K562 (cell line): ENCODE results near the gene CYTH4. TPM values are rescaled to one million over a fixed set of nuclear protein-coding genes. Genes with fewer than 3 reads are reported as not detected.

Experiments
- ATAC-seq: fragments of 200-7000 bp; cut with Tn5 transposase; 3 replicates; pipeline ENCODE4 v1.9.1; 2020; ENCODE audit warnings: moderate library complexity
- BruUV-seq: library from RNA; stranded (reverse); fragments of 400-500 nt; replicated peaks from 2 replicates; lab custom pipeline; 2021; lab: Mats Ljungman, UMichigan
- CTCF ChIA-PET: fragments of 300-600 bp; formaldehyde crosslinking; extraction: SDS; loops from one replicate; lab custom pipeline; 2021; ENCODE audit warnings: low intra/inter-chr PET ratio; lab: Yijun Ruan, JAX
- POLR2A ChIA-PET: fragments of 300-600, 350-650 bp; sonication (Branson Sonifier 250); formaldehyde crosslinking; extraction: SDS; loops from one replicate; lab custom pipeline; 2021; ENCODE audit warnings: antibody characterized with exemption, inconsistent platforms; lab: Yijun Ruan, JAX
- DNase-seq, 4 experiments: peaks; one replicate each; pipeline versions ENCODE4 v3.0.0 to v3.0.0-alpha.2; 2011 to 2018; ENCODE audit warnings: low spot score in 3 of 4, mixed read lengths in 3 of 4; ENCODE audit errors: extremely low read depth in 1 of 4
- FAIRE-seq: peaks from 2 replicates; lab custom pipeline; 2011; peaks lifted over from hg19 to GRCh38; lab: Jason Lieb, UNC
- H2AFZ ChIP-seq: 2 replicates; pipeline ENCODE4 v1.6.0; 2011; ENCODE audit warnings: low read depth, low read length, control low read depth, inconsistent platforms
- H3K27ac ChIP-seq: fragments of 200-600 bp; 3 replicates; pipeline ENCODE4 v1.8.0; 2011; ENCODE audit warnings: low read depth, mild to moderate bottlenecking, control low read depth, inconsistent platforms, low read length, moderate library complexity, mixed read lengths; ENCODE audit errors: extremely low read depth
- H3K27me3 ChIP-seq, 2 experiments: fragments of 300-600 bp in 1 of 2; 2 replicates in 1 of 2; 3 replicates in 1 of 2; pipeline versions ENCODE4 v1.6.0 to v1.8.0; 2011; ENCODE audit warnings: inconsistent platforms in 2 of 2, low read length in 2 of 2, mild to moderate bottlenecking in 1 of 2, mixed read lengths in 1 of 2, moderate library complexity in 1 of 2; ENCODE audit not compliant: control insufficient read depth in 2 of 2, insufficient read depth in 2 of 2
- H3K36me3 ChIP-seq: fragments of 300-600 bp; 3 replicates; pipeline ENCODE4 v1.8.0; 2011; ENCODE audit warnings: mild to moderate bottlenecking, low read length, inconsistent platforms; ENCODE audit not compliant: control insufficient read depth, insufficient read depth
- H3K4me1 ChIP-seq, 2 experiments: fragments of 200-600 bp in 1 of 2; replicated peaks in 1 of 2; 2 replicates in 1 of 2; 3 replicates in 1 of 2; pipeline versions ENCODE4 v1.5.1 to v1.8.0; 2011; ENCODE audit warnings: inconsistent platforms in 2 of 2, low read length in 2 of 2, mild to moderate bottlenecking in 1 of 2, mixed read lengths in 1 of 2, moderate library complexity in 1 of 2; ENCODE audit not compliant: control insufficient read depth in 2 of 2, insufficient read depth in 2 of 2
- H3K4me2 ChIP-seq: 2 replicates; pipeline ENCODE4 v1.6.1; 2011; ENCODE audit warnings: low read length, control low read depth, inconsistent platforms, mixed read lengths; ENCODE audit not compliant: insufficient read depth
- H3K4me3 ChIP-seq: fragments of 200-600 bp; sonication (generic), shearing (Covaris generic); 2 replicates; pipeline ENCODE4 v1.5.1; 2016; ENCODE audit warnings: control low read depth, inconsistent platforms
- H3K79me2 ChIP-seq: fragments of 200-600 bp; 3 replicates; pipeline ENCODE4 v1.8.0; 2011; ENCODE audit warnings: low read length, inconsistent platforms; ENCODE audit not compliant: control insufficient read depth, insufficient read depth
- H3K9ac ChIP-seq, 2 experiments: 2 replicates each; pipeline versions ENCODE4 v1.6.0 to v1.6.1; 2011; ENCODE audit warnings: low read depth in 2 of 2, low read length in 2 of 2, control low read depth in 1 of 2, inconsistent platforms in 1 of 2, mild to moderate bottlenecking in 1 of 2, mixed read lengths in 1 of 2; ENCODE audit not compliant: insufficient read depth in 1 of 2
- H3K9me1 ChIP-seq: one replicate; pipeline ENCODE4 v1.6.0; 2011; ENCODE audit warnings: inconsistent platforms, mild to moderate bottlenecking, low read length, moderate library complexity; ENCODE audit not compliant: control insufficient read depth, insufficient read depth
- H3K9me3 ChIP-seq: replicated peaks from 2 replicates; pipeline ENCODE4 v1.5.1; 2011; ENCODE audit warnings: low read depth, low read length, inconsistent platforms; ENCODE audit not compliant: control insufficient read depth, insufficient read depth
- H4K20me1 ChIP-seq: replicated peaks from 2 replicates; pipeline ENCODE4 v1.6.1; 2011; ENCODE audit warnings: low read length, inconsistent platforms, mixed read lengths; ENCODE audit not compliant: control insufficient read depth, insufficient read depth
- ARID1B ChIP-seq: fragments of 450-650 bp; IDR thresholded peaks from 2 replicates; pipeline ENCODE4 v1.6.1; 2016; ENCODE audit warnings: antibody characterized with exemption, mild to moderate bottlenecking, inconsistent platforms
- ATF3 ChIP-seq, 2 experiments: fragments of 450-650 bp in 1 of 2; sonication (generic) in 1 of 2; formaldehyde crosslinking in 1 of 2; IDR thresholded peaks in 1 of 2; conservative IDR thresholded peaks in 1 of 2; 2 replicates each; pipeline versions ENCODE4 v1.6.1 to v1.8.1; 2016 to 2023; ENCODE audit warnings: mild to moderate bottlenecking in 2 of 2, moderate library complexity in 2 of 2, inconsistent platforms in 1 of 2, missing genetic modification reagents in 1 of 2
- CBFA2T3 ChIP-seq: fragments of 450-650 bp; IDR thresholded peaks from 2 replicates; pipeline ENCODE4 v1.6.1; 2017
- ESRRA ChIP-seq: fragments of 450-650 bp; IDR thresholded peaks from 2 replicates; pipeline ENCODE4 v1.6.1; 2014; ENCODE audit warnings: low read depth, mild to moderate bottlenecking, moderate library complexity, borderline replicate concordance
- EZH2 ChIP-seq: IDR thresholded peaks from 2 replicates; pipeline ENCODE4 v1.6.1; 2012; ENCODE audit warnings: low read depth, mild to moderate bottlenecking, inconsistent platforms, low read length, borderline replicate concordance
- FOSL1 ChIP-seq: fragments of 200-800 bp; sonication (Bioruptor generic); conservative IDR thresholded peaks from 2 replicates; pipeline ENCODE4 v1.6.1; 2016; ENCODE audit warnings: missing genetic modification characterization, missing compliant biosample characterization
- JUND ChIP-seq, 2 experiments: IDR thresholded peaks; 2 replicates in 1 of 2; 3 replicates in 1 of 2; pipeline ENCODE4 v1.6.1; 2011; ENCODE audit warnings: borderline replicate concordance in 2 of 2, low read depth in 2 of 2, low read length in 2 of 2, improper control_type of control experiment in 1 of 2, missing biosample characterization in 1 of 2, missing genetic modification characterization in 1 of 2, missing genetic modification reagents in 1 of 2
- MLX ChIP-seq, 2 experiments: fragments of 450-650 bp in 1 of 2; sonication (generic) in 1 of 2; formaldehyde crosslinking; conservative IDR thresholded peaks; 2 replicates each; pipeline versions ENCODE4 v1.4.0 to v1.8.1; 2020 to 2022; ENCODE audit warnings: mild to moderate bottlenecking in 1 of 2, missing genetic modification reagents in 1 of 2
- PHF8 ChIP-seq: fragments of 200-600 bp; sonication (generic); IDR thresholded peaks from 2 replicates; pipeline ENCODE4 v1.6.1; 2012; ENCODE audit warnings: mixed run types, mild to moderate bottlenecking, inconsistent platforms, low read length, moderate library complexity, borderline replicate concordance
- TCF3 ChIP-seq: sonication (generic); formaldehyde crosslinking; IDR thresholded peaks from 2 replicates; pipeline ENCODE4 v1.4.0; 2020; ENCODE audit warnings: mild to moderate bottlenecking, missing genetic modification reagents
- ZNF217 ChIP-seq: sonication (generic); formaldehyde crosslinking; IDR thresholded peaks from 2 replicates; pipeline ENCODE4 v1.8.0; 2022; ENCODE audit warnings: mild to moderate bottlenecking, missing genetic modification reagents
- ZNF274 ChIP-seq: IDR thresholded peaks from 2 replicates; pipeline ENCODE4 v1.6.1; 2011; ENCODE audit warnings: low read depth, mild to moderate bottlenecking, low read length, moderate library complexity, borderline replicate concordance
- WGBS: fragments of 100-300 bp; shearing (Covaris generic); methylation state at CpG from one replicate; pipeline ENCODE4 v1.1.6; 2016; ENCODE audit warnings: low coverage, mixed read lengths; ENCODE audit not compliant: insufficient coverage; ENCODE audit errors: missing lambda C conversion rate; 5-methylcytosine and 5-hydroxymethylcytosine counted together
- in situ Hi-C: fragments of 300-500 bp; cut with MboI; formaldehyde crosslinking; loops from 4 replicates; pipeline ENCODE4 v1.15.0; 2018; ENCODE audit warnings: inconsistent platforms, mixed read lengths
- intact Hi-C: fragments of 100-400 bp; cut with micrococcal nuclease; formaldehyde crosslinking; loops from 2 replicates; pipeline ENCODE4 v1.14.2; 2022
- polyA plus RNA-seq, 8 experiments: library from polyadenylated mRNA; depleted of rRNA in 4 of 8; stranded (reverse) in 5 of 8; unstranded in 3 of 8; fragments of >200 nt; fragmentation: Nextera tagmentation in 2 of 8; fragmentation: Illumina TruSeq in 1 of 8; extraction: Ambion mirVana in 2 of 8; extraction: Trizol in 1 of 8; gene quantifications; 2 replicates each; pipeline versions ENCODE4 v1.2.1 to v1.2.3, GENCODE V29; 2011 to 2014; ENCODE audit warnings: inconsistent platforms in 1 of 8, missing spikeins in 1 of 8
- total RNA-seq, 7 experiments: library from RNA; depleted of rRNA in 6 of 7; stranded (reverse); fragments of >200 nt in 6 of 7; fragmentation: Illumina TruSeq in 2 of 7; extraction: Trizol in 2 of 7; gene quantifications; 2 replicates each; pipeline versions ENCODE4 v1.2.1 to v1.2.3, GENCODE V29; 2011 to 2021; ENCODE audit warnings: low replicate concordance in 1 of 7

Gene CYTH4
- total and polyA plus RNA-seq, 9 of the 15 experiments (the other 6 are each of a cell fraction or from before 2014, with no cell fraction given) = 0.03 to 2.0 (median 0.61) TPM; not detected in 1

GRCh38 chr22:37304595-37305343 is 22.5 kb downstream of the CYTH4 start:
- in situ Hi-C loops = no loop called here
- no peak overlapping the region for H3K4me2 ChIP-seq
- DNase-seq (peak; percentile 32 to 51 (median 44)), ATAC-seq (no peak), FAIRE-seq (peak; percentile 87)
- no peaks in the 10 kb centered on the region for H3K9me3 ChIP-seq
- H2AFZ ChIP-seq = peak overlapping the region; percentile 68; the same call in 1 of the 2 replicates
- TF ChIP-seq ARID1B (peak; percentile 26; the same call in 1 of the 2 replicates), PHF8 (no peak), ESRRA (peak; percentile 67), EZH2 (no peak), CBFA2T3 (peak; percentile 16; the same call in 1 of the 2 replicates), JUND (IDR thresholded peaks at IDR 0.05; ENCODE audit: borderline replicate concordance, low read depth, low read length) (peak; percentile 69; the same call in 1 of the 2 replicates), JUND (tag; IDR thresholded peaks at IDR 0.05; ENCODE audit: borderline replicate concordance, low read depth, low read length) (no peak), FOSL1 (peak; percentile 69), TCF3 (CRISPR knock-in tag) (peak; percentile 21; the same call in 1 of the 2 replicates), ZNF274 (no peak), ZNF217 (CRISPR knock-in tag) (no peak), MLX (CRISPR knock-in tag; conservative IDR thresholded peaks at IDR 0.05) (no peak), ATF3 (IDR thresholded peaks at IDR 0.05) (peak; percentile 42), ATF3 (CRISPR knock-in tag; conservative IDR thresholded peaks at IDR 0.05) (no peak)
- ChIA-PET CTCF (no interaction called here), POLR2A (no interaction called here)
- no peak overlapping the region for H3K4me3 ChIP-seq
- peaks cover 38 to 57% of the 10 kb centered on the region in 2 experiments for H3K4me1 ChIP-seq
- H3K79me2 ChIP-seq = no peaks in the 10 kb centered on the region
- no peaks in the 10 kb centered on the region for H3K27me3 ChIP-seq
- peak overlapping the region; percentile 35; the same call in 1 of the 3 replicates for H3K27ac ChIP-seq
- H4K20me1 ChIP-seq = no peaks in the 10 kb centered on the region
- H3K9me1 ChIP-seq = no peaks in the 10 kb centered on the region
- H3K9ac ChIP-seq = peak overlapping the region in 1 of 2 experiments; percentile 56; a peak in 1 of 4 replicates
- no peaks in the 10 kb centered on the region; the same call in 2 of the 3 replicates for H3K36me3 ChIP-seq
- 17% methylated on average over 10 of the region's 10 CpGs for WGBS
- intact Hi-C loops = no loop called here
- no TSS peak for BruUV-seq
